Heart left ventricle (tissue), 16 donors: ENCODE measurements around the gene ENTREP1. TPM values are rescaled to one million over a fixed set of nuclear protein-coding genes. Genes with fewer than 3 reads are reported as not detected.

Experiments
- ATAC-seq, 4 donors: fragments of 200-7000 bp; cut with Tn5 transposase; one replicate each; pipeline ENCODE4 v1.9.1; 2020 to 2022; ENCODE audit warnings: moderate library complexity in 4 of 4, mild to moderate bottlenecking in 3 of 4, moderate number of reproducible peaks in 1 of 4
- DNase-seq, 5 donors: peaks; one replicate each; pipeline ENCODE4 v3.0.0-alpha.2; 2020
- H3K27ac ChIP-seq, 12 donors: fragments of 200-600 bp; sonication (generic) in 4 of 12; one replicate each; pipeline versions ENCODE4 v1.5.0 to v1.8.0; 2016 to 2022; ENCODE audit warnings: mild to moderate bottlenecking in 2 of 12
- H3K27me3 ChIP-seq, 9 donors: fragments of 200-600 bp; sonication (generic) in 2 of 9; one replicate each; pipeline versions ENCODE4 v1.5.1 to v1.8.0; 2016 to 2022; ENCODE audit warnings: mild to moderate bottlenecking in 3 of 9
- H3K36me3 ChIP-seq, 9 donors: fragments of 200-600 bp; sonication (generic) in 2 of 9; one replicate each; pipeline versions ENCODE4 v1.5.0 to v1.8.0; 2018 to 2022; ENCODE audit warnings: mild to moderate bottlenecking in 2 of 9
- H3K4me1 ChIP-seq, 12 donors: fragments of 200-600 bp; sonication (generic) in 4 of 12; one replicate each; pipeline versions ENCODE4 v1.5.0 to v1.8.0; 2016 to 2022; ENCODE audit warnings: mild to moderate bottlenecking in 3 of 12
- H3K4me3 ChIP-seq, 12 donors: fragments of 200-600 bp; sonication (generic) in 4 of 12; one replicate each; pipeline versions ENCODE4 v1.5.0 to v1.8.0; 2017 to 2022; ENCODE audit warnings: mild to moderate bottlenecking in 9 of 12, moderate library complexity in 4 of 12
- H3K9me3 ChIP-seq, 12 donors: fragments of 200-600 bp; sonication (generic) in 4 of 12; one replicate each; pipeline versions ENCODE4 v1.5.0 to v1.8.0; 2016 to 2022; ENCODE audit warnings: mild to moderate bottlenecking in 1 of 12
- POLR2A ChIP-seq, 2 donors: fragments of 450-650 bp; IDR thresholded peaks; one replicate each; pipeline ENCODE4 v1.6.1; 2017; ENCODE audit warnings: antibody characterized with exemption in 2 of 2, mild to moderate bottlenecking in 2 of 2, moderate library complexity in 2 of 2
- WGBS, 4 donors: extraction: QIAGEN DNeasy Blood & Tissue Kit in 2 of 4; methylation state at CpG; one replicate each; pipeline versions ENCODE4 v1.1.5 to v1.1.7; 2013 to 2018; 5-methylcytosine and 5-hydroxymethylcytosine counted together
- intact Hi-C, 10 donors: fragments of 100-400 bp; cut with DNase I; formaldehyde crosslinking; loops; one replicate each; pipeline versions ENCODE4 v1.11.1 to v1.14.2; 2022
- long read RNA-seq, 3 donors: library from polyadenylated mRNA; unstranded; transcript quantifications; one replicate each; pipeline ENCODE4 v2.0.0, GENCODE V29; 2020 to 2021
- polyA plus RNA-seq, 2 donors: library from polyadenylated mRNA; stranded (reverse); fragments of 200-250 nt; gene quantifications; one replicate each; pipeline ENCODE4 v1.2.3, GENCODE V29; 2013
- total RNA-seq, 9 donors: library from RNA; depleted of rRNA in 2 of 9; stranded (reverse); fragments of >200 nt in 2 of 9; fragmentation: NEBNext Ultra II Directional in 3 of 9; extraction: Animal tissue kit (Norgen Biotek cat#: 25700) in 3 of 9; gene quantifications; one replicate each; pipeline versions ENCODE4 v1.1.0 to v1.2.4, GENCODE V29; 2016 to 2023
- TF ChIP-seq, protein P1 (sequence below), 12 donors: fragments of 200-600 bp; sonication (generic) in 4 of 12; IDR thresholded peaks; one replicate each; pipeline versions ENCODE4 v1.5.0 to v1.8.0; 2018 to 2022; ENCODE audit warnings: antibody characterized with exemption in 12 of 12, mild to moderate bottlenecking in 5 of 12
- donor health status: ischemic (EF 13 %, LVEDD 7.1; RV severe dilation, severe dysfunction).
- donor health status: healthy with polysubstance abuse.
- donor health status: DM: no; HTN: yes; CAD: no.
- donor health status: DM: no; HTN: no; CAD: no.
- donor health status: ischemic (EF 25% LVEDD 6.9; RV normal size, moderate dysfunction).
- donor health status: ischemic (EF 25% LVEDD 5.7; RV mildly dilated, moderate dysfunction).
- donor health status: healthy.
- donor health status: DM: yes; HTN: yes; CAD: no.
- donor health status: ischemic (EF 35%, LVEDD 5.7; RV mildly dilated, moderate dysfunction).
- donor health status: nonischemic (EF 11% LVEDD 7.7; RV severe dilation, severe dysfunction).
- donor health status: DM: yes; HTN: yes; CAD: no.
- donor health status: PGD.
- donor health status: ischemic (EF 29% LVEDD 5.4; RV normal size, mild dysfunction).
- donor health status: nonischemic (EF 23%, LVEDD 6.1; RV moderate dilation, normal function).

Gene ENTREP1, protein sequence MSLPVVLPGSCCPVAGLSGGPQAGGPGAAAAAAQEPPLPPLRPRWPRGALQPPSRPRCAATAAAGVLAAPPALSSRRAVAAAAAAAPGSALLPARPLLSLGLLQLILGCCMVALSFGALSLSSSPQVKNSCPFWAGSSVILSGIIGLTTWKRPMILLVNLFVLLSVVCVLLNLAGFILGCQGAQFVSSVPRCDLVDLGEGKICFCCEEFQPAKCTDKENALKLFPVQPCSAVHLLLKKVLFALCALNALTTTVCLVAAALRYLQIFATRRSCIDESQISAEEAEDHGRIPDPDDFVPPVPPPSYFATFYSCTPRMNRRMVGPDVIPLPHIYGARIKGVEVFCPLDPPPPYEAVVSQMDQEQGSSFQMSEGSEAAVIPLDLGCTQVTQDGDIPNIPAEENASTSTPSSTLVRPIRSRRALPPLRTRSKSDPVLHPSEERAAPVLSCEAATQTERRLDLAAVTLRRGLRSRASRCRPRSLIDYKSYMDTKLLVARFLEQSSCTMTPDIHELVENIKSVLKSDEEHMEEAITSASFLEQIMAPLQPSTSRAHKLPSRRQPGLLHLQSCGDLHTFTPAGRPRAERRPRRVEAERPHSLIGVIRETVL
- 10 to 100 TPM; 16.6 to 29.1 (median 24.8) TPM for total RNA-seq
- 10 to 100 TPM; 12.6 to 15.7 TPM for polyA plus RNA-seq
- long read RNA-seq, donor 1, transcript FAM189A2-202 (11 exons, 2,648 nt), result major isoform, 16 of 39 reads
- long read RNA-seq, donor 1, partial matches to known transcripts, result 9 of 39 reads
- long read RNA-seq, donor 1, other reads (novel, unspliced or antisense), result 14 of 39 reads
- long read RNA-seq, donor 2, partial matches to known transcripts, result 29 of 34 reads
- long read RNA-seq, donor 2, other reads (novel, unspliced or antisense), result 1 of 34 reads
- long read RNA-seq, donor 3, transcript FAM189A2-202 (11 exons, 2,648 nt), result major isoform, 10 of 26 reads
- long read RNA-seq, donor 3, partial matches to known transcripts, result 11 of 26 reads
- long read RNA-seq, donor 3, other reads (novel, unspliced or antisense), result 5 of 26 reads

DNA sequence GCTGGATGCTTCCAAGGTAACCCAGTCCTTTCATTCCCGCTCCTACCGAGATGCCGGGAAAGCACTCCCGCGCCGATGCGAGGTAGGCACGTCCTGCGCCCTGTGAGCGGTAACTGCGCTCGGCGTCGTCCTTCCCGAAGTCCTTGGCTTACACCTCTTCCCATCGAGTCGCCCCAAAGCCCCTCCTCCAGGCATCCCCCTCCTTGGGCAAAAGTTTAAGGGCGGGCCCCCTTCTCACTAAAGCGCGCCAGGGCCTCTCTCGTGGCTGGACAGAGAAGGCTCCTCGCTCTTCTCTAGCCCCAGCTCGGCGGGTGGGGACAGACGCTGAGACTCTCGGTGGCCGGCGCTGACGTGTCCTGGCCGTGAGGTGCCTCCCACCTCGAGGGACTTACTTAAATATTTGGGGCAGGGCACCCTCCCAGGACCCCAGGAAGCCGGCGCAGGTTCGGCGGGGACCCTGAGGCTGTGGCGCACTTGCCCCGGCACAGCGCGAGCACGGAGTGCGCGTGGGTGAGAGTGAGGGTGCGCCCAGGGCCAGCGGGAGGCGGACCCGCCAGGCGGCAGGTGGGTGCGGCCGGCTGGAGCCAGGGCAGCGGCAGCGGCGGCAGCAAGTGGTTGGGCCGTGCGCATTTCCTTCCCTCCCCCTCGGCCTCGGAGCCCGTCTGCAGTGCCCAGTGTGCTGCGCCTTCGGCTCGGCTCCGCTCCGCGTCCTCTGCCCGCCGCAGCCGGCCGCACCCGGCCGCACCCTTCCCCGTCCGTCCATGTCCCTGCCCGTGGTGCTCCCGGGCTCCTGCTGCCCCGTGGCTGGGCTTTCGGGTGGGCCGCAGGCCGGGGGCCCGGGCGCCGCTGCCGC lies at the start of gene ENTREP1:
Gene ENTREP1 (plus strand): TSS at position 667 of the 853 bp plus-strand sequence. CDS start 95 bp downstream, at position 762.
- H3K9me3 ChIP-seq, result no peaks in the 10 kb centered on the region
- TF ChIP-seq POLR2A (IDR thresholded peaks at IDR 0.05), result peak in 1 of 2 donors; percentile 41
- TF ChIP-seq, protein P1, sequence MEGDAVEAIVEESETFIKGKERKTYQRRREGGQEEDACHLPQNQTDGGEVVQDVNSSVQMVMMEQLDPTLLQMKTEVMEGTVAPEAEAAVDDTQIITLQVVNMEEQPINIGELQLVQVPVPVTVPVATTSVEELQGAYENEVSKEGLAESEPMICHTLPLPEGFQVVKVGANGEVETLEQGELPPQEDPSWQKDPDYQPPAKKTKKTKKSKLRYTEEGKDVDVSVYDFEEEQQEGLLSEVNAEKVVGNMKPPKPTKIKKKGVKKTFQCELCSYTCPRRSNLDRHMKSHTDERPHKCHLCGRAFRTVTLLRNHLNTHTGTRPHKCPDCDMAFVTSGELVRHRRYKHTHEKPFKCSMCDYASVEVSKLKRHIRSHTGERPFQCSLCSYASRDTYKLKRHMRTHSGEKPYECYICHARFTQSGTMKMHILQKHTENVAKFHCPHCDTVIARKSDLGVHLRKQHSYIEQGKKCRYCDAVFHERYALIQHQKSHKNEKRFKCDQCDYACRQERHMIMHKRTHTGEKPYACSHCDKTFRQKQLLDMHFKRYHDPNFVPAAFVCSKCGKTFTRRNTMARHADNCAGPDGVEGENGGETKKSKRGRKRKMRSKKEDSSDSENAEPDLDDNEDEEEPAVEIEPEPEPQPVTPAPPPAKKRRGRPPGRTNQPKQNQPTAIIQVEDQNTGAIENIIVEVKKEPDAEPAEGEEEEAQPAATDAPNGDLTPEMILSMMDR (IDR thresholded peaks at IDR 0.05), result peak in 7 of 12 donors; percentile 13 to 44 (median 35)
- intact Hi-C loops, result loop anchor here in 7 of 10 donors (5.0 to 10.0 kb wide), 12 partner anchors 48 to 102 kb away; no protein-coding TSS in a partner anchor
- peaks cover 0 to 34% (median 4%) of the 10 kb centered on the region in 12 donors for H3K4me1 ChIP-seq
- H3K27me3 ChIP-seq, result peaks cover 0 to 23% (median 0%) of the 10 kb centered on the region in 9 donors
- peak within 1 kb of the TSS; percentile 51 to 87 (median 67) for H3K4me3 ChIP-seq
- H3K27ac ChIP-seq, result peak within 1 kb of the TSS; percentile 63 to 93 (median 88)
- WGBS, 4 donors, result 0 to 2% (median 1%) methylated on average over 12 to 81 of the region's 81 CpGs
- ATAC-seq (peak; percentile 71 to 97 (median 93)), DNase-seq (peak; percentile 75 to 86 (median 77))
- no peaks in the 10 kb centered on the region for H3K36me3 ChIP-seq

DNA sequence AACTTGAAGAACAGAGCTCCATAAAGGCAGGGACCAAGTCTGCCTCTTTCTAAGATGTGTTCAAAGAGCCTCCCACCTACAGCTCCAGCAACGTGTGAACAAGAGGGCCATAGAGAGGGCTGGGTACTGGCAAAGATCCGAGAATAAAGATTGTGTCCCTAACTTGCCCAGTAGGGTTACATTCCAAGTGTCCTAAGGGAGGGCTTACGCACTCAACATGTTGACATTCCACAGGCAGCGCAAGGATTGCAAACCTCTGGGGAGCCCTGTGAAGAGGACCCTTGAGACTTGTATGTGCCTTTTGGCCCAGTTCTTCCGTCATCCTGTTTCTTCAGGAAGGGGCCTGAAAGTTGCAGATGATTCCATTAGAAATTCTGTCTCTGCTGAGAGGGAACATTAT lies 48.2 kb upstream of the ENTREP1 start:
- WGBS, 4 donors, result 56 to 70% (median 63%) methylated on average over 3 to 5 of the region's 5 CpGs
- Histone ChIP-seq H3K27me3 (no peaks in the 10 kb centered on the region), H3K4me1 (peaks cover 0 to 17% (median 8%) of the 10 kb centered on the region in 12 donors), H3K27ac (peak overlapping the region in 6 of 12 donors; percentile 2 to 59 (median 8)), H3K4me3 (no peak overlapping the region), H3K36me3 (no peaks in the 10 kb centered on the region), H3K9me3 (peaks cover 0 to 14% (median 0%) of the 10 kb centered on the region in 12 donors)
- DNase-seq (peak in 4 of 5 donors; percentile 33 to 47 (median 42)), ATAC-seq (peak in 2 of 4 donors; percentile 32 to 42)
- intact Hi-C loops, result loop anchor here in 1 of 10 donors (10.0 kb wide), 1 partner anchor 108 kb away; no protein-coding TSS in a partner anchor
- TF ChIP-seq POLR2A (IDR thresholded peaks at IDR 0.05), result no peak
- TF ChIP-seq, protein P1 (IDR thresholded peaks at IDR 0.05), result no peak

DNA sequence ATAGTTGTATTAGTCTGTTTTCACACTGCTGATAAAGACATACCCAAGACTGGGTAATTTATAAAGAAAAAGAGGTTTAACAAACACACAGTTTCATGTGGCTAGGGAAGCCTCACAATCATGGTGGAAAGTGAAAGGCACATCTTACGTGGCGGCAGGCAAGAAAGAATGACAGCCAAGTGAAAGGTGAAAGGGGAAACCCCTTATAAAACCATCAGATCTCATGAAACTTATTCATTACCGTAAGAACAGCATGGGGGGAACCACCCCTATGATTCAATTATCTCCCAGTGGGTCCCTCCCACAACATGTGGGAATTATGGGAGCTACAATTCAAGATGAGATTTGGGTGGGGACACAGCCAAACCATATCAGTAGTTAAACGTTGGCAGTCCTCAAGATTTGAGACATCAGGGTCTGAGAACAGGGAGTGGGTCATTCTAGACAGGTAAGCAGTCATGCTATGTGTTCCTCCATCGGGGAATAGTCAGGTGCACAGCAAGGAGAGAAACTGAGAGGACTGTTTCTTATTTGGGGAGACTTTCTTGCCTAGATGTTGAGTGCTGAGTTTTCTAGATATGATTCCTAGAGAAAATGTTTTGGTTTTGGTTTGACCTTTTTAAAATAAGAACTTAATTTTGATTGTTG lies 45.8 kb upstream of the ENTREP1 start:
- TF ChIP-seq POLR2A (IDR thresholded peaks at IDR 0.05), result no peak
- TF ChIP-seq, protein P1 (IDR thresholded peaks at IDR 0.05), result no peak
- intact Hi-C loops, result loop anchor here in 1 of 10 donors (10.0 kb wide), 1 partner anchor 106 kb away; no protein-coding TSS in a partner anchor
- Histone ChIP-seq H3K9me3 (peaks cover 0 to 11% (median 0%) of the 10 kb centered on the region in 12 donors), H3K27ac (no peak overlapping the region), H3K4me3 (no peak overlapping the region), H3K36me3 (no peaks in the 10 kb centered on the region), H3K4me1 (peaks cover 0 to 4% (median 0%) of the 10 kb centered on the region in 12 donors), H3K27me3 (no peaks in the 10 kb centered on the region)
- DNase-seq, result no peak
- WGBS, 4 donors, result 76 to 83% (median 80%) methylated on average over 5 of the region's 5 CpGs
- ATAC-seq, result no peak
